ENCODE results near the gene TSPAN15.
"Not testable (repeated sequence)": the region's sequence is repeated elsewhere in the genome, so short reads cannot be mapped to it uniquely, and the experiment has no call there.

The TSPAN15 gene

GRCh38 chr10:69439813-69440506 is 11.3 kb upstream of the TSPAN15 start:
- no peak for TF ChIP-seq JUND (IDR thresholded peaks at IDR 0.05; ENCODE audit: low read depth)
- in situ Hi-C loops (cut with HindIII; ENCODE audit: low pct_unique_long_range_greater_than_20kb, low sequenced_read_pairs): no loop called here
- peak in 1 of 2 experiments; percentile 72 for DNase-seq (ENCODE audit: low read depth in 1 of 2, low spot score in 1 of 2)

- TF ChIP-seq JUND (IDR thresholded peaks at IDR 0.05; ENCODE audit: low read depth): no peak
- DNase-seq (ENCODE audit: low read depth in 1 of 2, low spot score in 1 of 2): no peak
- in situ Hi-C loops (cut with HindIII; ENCODE audit: low pct_unique_long_range_greater_than_20kb, low sequenced_read_pairs): no loop called here
Observed at GRCh38 chr10:69443354-69443753, 7.9 kb upstream of the TSPAN15 start.

GRCh38 chr10:69445041-69445440 is 6.2 kb upstream of the TSPAN15 start:
- DNase-seq (ENCODE audit: low read depth in 1 of 2, low spot score in 1 of 2): no peak
- no peak for TF ChIP-seq JUND (IDR thresholded peaks at IDR 0.05; ENCODE audit: low read depth)
- in situ Hi-C loops (cut with HindIII; ENCODE audit: low pct_unique_long_range_greater_than_20kb, low sequenced_read_pairs): no loop called here

- TF ChIP-seq JUND (IDR thresholded peaks at IDR 0.05; ENCODE audit: low read depth): no peak
- in situ Hi-C loops (cut with HindIII; ENCODE audit: low pct_unique_long_range_greater_than_20kb, low sequenced_read_pairs): no loop called here
- no peak for DNase-seq (ENCODE audit: low read depth in 1 of 2, low spot score in 1 of 2)
Observed at GRCh38 chr10:69446229-69446628, 5.0 kb upstream of the TSPAN15 start.

- peak in 1 of 2 experiments; percentile 65 for DNase-seq (ENCODE audit: low read depth in 1 of 2, low spot score in 1 of 2)
- TF ChIP-seq JUND (IDR thresholded peaks at IDR 0.05; ENCODE audit: low read depth): peak; percentile 79
- in situ Hi-C loops (cut with HindIII; ENCODE audit: low pct_unique_long_range_greater_than_20kb, low sequenced_read_pairs): no loop called here
Observed at GRCh38 chr10:69446650-69447151, 4.6 kb upstream of the TSPAN15 start.

- DNase-seq (ENCODE audit: low read depth in 1 of 2, low spot score in 1 of 2): peak in 1 of 2 experiments; percentile 91
- in situ Hi-C loops (cut with HindIII; ENCODE audit: low pct_unique_long_range_greater_than_20kb, low sequenced_read_pairs): no loop called here
- TF ChIP-seq JUND (IDR thresholded peaks at IDR 0.05; ENCODE audit: low read depth): no peak
Observed at GRCh38 chr10:69449841-69450240, 1.4 kb upstream of the TSPAN15 start.

GRCh38 chr10:69450395-69450794 is 870 bp upstream of the TSPAN15 start:
- in situ Hi-C loops (cut with HindIII; ENCODE audit: low pct_unique_long_range_greater_than_20kb, low sequenced_read_pairs); DNase-seq (ENCODE audit: low read depth in 1 of 2, low spot score in 1 of 2): not testable (repeated sequence)

GRCh38 chr10:69451784-69452251 is 553 bp downstream of the TSPAN15 start:
- TF ChIP-seq JUND (IDR thresholded peaks at IDR 0.05; ENCODE audit: low read depth): no peak
- DNase-seq (ENCODE audit: low read depth in 1 of 2, low spot score in 1 of 2): peak in 1 of 2 experiments; percentile 52
- in situ Hi-C loops (cut with HindIII; ENCODE audit: low pct_unique_long_range_greater_than_20kb, low sequenced_read_pairs): no loop called here

GRCh38 chr10:69452676-69453415 is 1.6 kb downstream of the TSPAN15 start:
- TF ChIP-seq JUND (IDR thresholded peaks at IDR 0.05; ENCODE audit: low read depth): no peak
- in situ Hi-C loops (cut with HindIII; ENCODE audit: low pct_unique_long_range_greater_than_20kb, low sequenced_read_pairs): no loop called here
- DNase-seq (ENCODE audit: low read depth in 1 of 2, low spot score in 1 of 2): no peak

GRCh38 chr10:69453795-69454194 is 2.5 kb downstream of the TSPAN15 start:
- DNase-seq (ENCODE audit: low read depth in 1 of 2, low spot score in 1 of 2): peak in 1 of 2 experiments; percentile 73
- TF ChIP-seq JUND (IDR thresholded peaks at IDR 0.05; ENCODE audit: low read depth): no peak
- in situ Hi-C loops (cut with HindIII; ENCODE audit: low pct_unique_long_range_greater_than_20kb, low sequenced_read_pairs): no loop called here

- no peak for DNase-seq (ENCODE audit: low read depth in 1 of 2, low spot score in 1 of 2)
- in situ Hi-C loops (cut with HindIII; ENCODE audit: low pct_unique_long_range_greater_than_20kb, low sequenced_read_pairs): no loop called here
- no peak for TF ChIP-seq JUND (IDR thresholded peaks at IDR 0.05; ENCODE audit: low read depth)
Observed at GRCh38 chr10:69455006-69455763, 3.9 kb downstream of the TSPAN15 start.

GRCh38 chr10:69456880-69457693 is 5.8 kb downstream of the TSPAN15 start:
- no peak for DNase-seq (ENCODE audit: low read depth in 1 of 2, low spot score in 1 of 2)
- in situ Hi-C loops (cut with HindIII; ENCODE audit: low pct_unique_long_range_greater_than_20kb, low sequenced_read_pairs): no loop called here
- no peak for TF ChIP-seq JUND (IDR thresholded peaks at IDR 0.05; ENCODE audit: low read depth)

Data from T47D (cell line).